ENCODE data around the gene EXD3. TPM values are rescaled to one million over a fixed set of nuclear protein-coding genes. Genes with fewer than 3 reads are reported as not detected.

The EXD3 gene
- total and polyA plus RNA-seq, 4 donors: 8.6 to 30.5 (median 19.5) TPM

GRCh38 chr9:137300567-137301080, 122.3 kb downstream of the EXD3 start:
- Histone ChIP-seq H3K36me3 (ENCODE audit: control insufficient read depth in 4 of 4, insufficient read depth in 4 of 4, low read length in 4 of 4) (no peaks in the 10 kb centered on the region), H3K4me3 (peak overlapping the region; percentile 71), H3K9me3 (ENCODE audit: control insufficient read depth in 4 of 4, insufficient read depth in 3 of 4, low read length in 3 of 4) (no peaks in the 10 kb centered on the region), H3K9ac (ENCODE audit: insufficient read depth in 1 of 2, low read length in 2 of 2) (no peak overlapping the region), H3K27ac (ENCODE audit: low read depth in 1 of 2, low read length in 1 of 2) (peak overlapping the region in 1 of 2 donors; percentile 79), H3K4me1 (ENCODE audit: control insufficient read depth in 5 of 5, insufficient read depth in 5 of 5, low read length in 5 of 5) (peaks cover 0 to 53% (median 29%) of the 10 kb centered on the region in 5 donors), H3K27me3 (ENCODE audit: control insufficient read depth in 3 of 3, insufficient read depth in 3 of 3, low read length in 2 of 3) (peaks cover 0 to 17% (median 5%) of the 10 kb centered on the region in 3 donors)
- WGBS, 2 donors: 1 to 2% methylated on average over 25 of the region's 25 CpGs
- TF ChIP-seq CTCF (IDR thresholded peaks at IDR 0.05; ENCODE audit: control extremely low read depth, extremely low read depth): no peak
- ATAC-seq (ENCODE audit: insufficient read depth, low FRiP score) (no peak), DNase-seq (peak; percentile 52 to 69 (median 61))

- Histone ChIP-seq H3K27ac (ENCODE audit: low read depth in 1 of 2, low read length in 1 of 2) (peak overlapping the region; percentile 21 to 48), H3K9ac (ENCODE audit: insufficient read depth in 1 of 2, low read length in 2 of 2) (no peak overlapping the region), H3K9me3 (ENCODE audit: control insufficient read depth in 4 of 4, insufficient read depth in 3 of 4, low read length in 3 of 4) (no peaks in the 10 kb centered on the region), H3K4me1 (ENCODE audit: control insufficient read depth in 5 of 5, insufficient read depth in 5 of 5, low read length in 5 of 5) (peaks cover 0 to 48% (median 27%) of the 10 kb centered on the region in 5 donors), H3K4me3 (peak overlapping the region; percentile 30), H3K27me3 (ENCODE audit: control insufficient read depth in 3 of 3, insufficient read depth in 3 of 3, low read length in 2 of 3) (peaks cover 0 to 18% (median 5%) of the 10 kb centered on the region in 3 donors), H3K36me3 (ENCODE audit: control insufficient read depth in 4 of 4, insufficient read depth in 4 of 4, low read length in 4 of 4) (no peaks in the 10 kb centered on the region)
- peak; percentile 47 to 73 (median 60) for DNase-seq
- no peak for TF ChIP-seq CTCF (IDR thresholded peaks at IDR 0.05; ENCODE audit: control extremely low read depth, extremely low read depth)
- WGBS, 2 donors: 42 to 68% methylated on average over 16 of the region's 16 CpGs
- ATAC-seq (ENCODE audit: insufficient read depth, low FRiP score): no peak
Observed at GRCh38 chr9:137299938-137300337, 123.0 kb downstream of the EXD3 start.

GRCh38 chr9:137299203-137299565, 123.8 kb downstream of the EXD3 start:
- peaks cover 0 to 23% (median 5%) of the 10 kb centered on the region in 3 donors for H3K27me3 ChIP-seq (ENCODE audit: control insufficient read depth in 3 of 3, insufficient read depth in 3 of 3, low read length in 2 of 3)
- H3K9me3 ChIP-seq (ENCODE audit: control insufficient read depth in 4 of 4, insufficient read depth in 3 of 4, low read length in 3 of 4): peaks cover 0 to 6% (median 0%) of the 10 kb centered on the region in 4 donors
- DNase-seq: peak in 1 of 3 donors; percentile 14
- 69 to 71% methylated on average over 10 of the region's 10 CpGs for WGBS, 2 donors
- TF ChIP-seq CTCF (IDR thresholded peaks at IDR 0.05; ENCODE audit: control extremely low read depth, extremely low read depth): no peak
- H3K36me3 ChIP-seq (ENCODE audit: control insufficient read depth in 4 of 4, insufficient read depth in 4 of 4, low read length in 4 of 4): no peaks in the 10 kb centered on the region
- H3K9ac ChIP-seq (ENCODE audit: insufficient read depth in 1 of 2, low read length in 2 of 2): no peak overlapping the region
- peak overlapping the region; percentile 12 for H3K4me3 ChIP-seq
- ATAC-seq (ENCODE audit: insufficient read depth, low FRiP score): no peak
- peak overlapping the region; percentile 21 to 36 for H3K27ac ChIP-seq (ENCODE audit: low read depth in 1 of 2, low read length in 1 of 2)
- H3K4me1 ChIP-seq (ENCODE audit: control insufficient read depth in 5 of 5, insufficient read depth in 5 of 5, low read length in 5 of 5): peaks cover 0 to 46% (median 24%) of the 10 kb centered on the region in 5 donors

Data from lung (tissue), 12 donors.